Uterus (tissue), 4 donors: Measurements from ENCODE around the gene PTPRN2. TPM values are rescaled to one million over a fixed set of nuclear protein-coding genes. Genes with fewer than 3 reads are reported as not detected.

Experiments used
- DNase-seq, 2 donors: peaks; one replicate each; pipeline ENCODE4 v3.0.0-alpha.2; 2019 to 2020
- H3K27ac ChIP-seq, 2 donors: fragments of 200-600 bp; sonication (generic); 1 replicate in 1 of 2; 2 replicates in 1 of 2; pipeline ENCODE4 v1.5.1; 2016 to 2018
- H3K27me3 ChIP-seq, 2 donors: fragments of 200-600 bp; sonication (generic); one replicate each; pipeline ENCODE4 v1.5.1; 2018 to 2019; ENCODE audit warnings: control low read depth in 1 of 2
- H3K36me3 ChIP-seq, 2 donors: fragments of 200-600 bp; sonication (generic); one replicate each; pipeline ENCODE4 v1.5.1; 2019; ENCODE audit warnings: control low read depth in 1 of 2
- H3K4me1 ChIP-seq, 2 donors: fragments of 200-600 bp; sonication (generic); one replicate each; pipeline ENCODE4 v1.5.1; 2018 to 2019; ENCODE audit warnings: control low read depth in 1 of 2
- H3K4me3 ChIP-seq, 2 donors: fragments of 200-600 bp; sonication (generic); 1 replicate in 1 of 2; 2 replicates in 1 of 2; pipeline ENCODE4 v1.5.1; 2018 to 2019; ENCODE audit warnings: mild to moderate bottlenecking in 1 of 2
- H3K9me3 ChIP-seq, 2 donors: fragments of 200-600 bp; sonication (generic); one replicate each; pipeline ENCODE4 v1.5.1; 2019; ENCODE audit warnings: control low read depth in 1 of 2
- CTCF ChIP-seq, 4 experiments: fragments of 200-600 bp in 2 of 4; fragments of 450-650 bp in 2 of 4; sonication (generic) in 2 of 4; IDR thresholded peaks; one replicate each; pipeline ENCODE4 v1.5.1; 2016 to 2019; ENCODE audit warnings: antibody characterized with exemption in 4 of 4, mild to moderate bottlenecking in 2 of 4, moderate library complexity in 1 of 4
- POLR2A ChIP-seq, 2 donors: fragments of 450-650 bp; IDR thresholded peaks; one replicate each; pipeline ENCODE4 v1.6.1; 2016; ENCODE audit warnings: antibody characterized with exemption in 2 of 2, mild to moderate bottlenecking in 1 of 2, moderate library complexity in 1 of 2
- intact Hi-C: fragments of 100-400 bp; cut with DNase I; formaldehyde crosslinking; loops from one replicate; pipeline ENCODE4 v1.15.1; 2023; ENCODE audit warnings: low total_unique reads
- total RNA-seq, 4 donors: library from RNA; depleted of rRNA in 3 of 4; stranded (reverse); fragments of >200 nt in 3 of 4; gene quantifications; one replicate each; pipeline versions ENCODE4 v1.1.0 to v1.2.4, GENCODE V29; 2014 to 2023
- donor health status: DM: yes; HTN: yes; CAD: no.

Gene PTPRN2
- total RNA-seq, 4 donors from 2014 or later: 1.2 to 5.2 (median 2.3) TPM

- intact Hi-C loops: no loop called here
- no peaks in the 10 kb centered on the region for H3K4me1 ChIP-seq
- H3K27ac ChIP-seq: no peak overlapping the region
- no peak for TF ChIP-seq POLR2A (IDR thresholded peaks at IDR 0.05)
- TF ChIP-seq CTCF (IDR thresholded peaks at IDR 0.05): no peak
- no peaks in the 10 kb centered on the region for H3K36me3 ChIP-seq
- H3K27me3 ChIP-seq: no peaks in the 10 kb centered on the region
- H3K4me3 ChIP-seq: no peak overlapping the region
- no peak for DNase-seq
- H3K9me3 ChIP-seq: no peaks in the 10 kb centered on the region
Observed at GRCh38 chr7:157822688-157823031, 765.0 kb downstream of the PTPRN2 start.

- no peak overlapping the region for H3K4me3 ChIP-seq
- H3K27ac ChIP-seq: no peak overlapping the region
- intact Hi-C loops: no loop called here
- H3K4me1 ChIP-seq: no peaks in the 10 kb centered on the region
- H3K36me3 ChIP-seq: no peaks in the 10 kb centered on the region
- no peaks in the 10 kb centered on the region for H3K27me3 ChIP-seq
- no peak for TF ChIP-seq POLR2A (IDR thresholded peaks at IDR 0.05)
- no peak for TF ChIP-seq CTCF (IDR thresholded peaks at IDR 0.05)
- DNase-seq: no peak
- no peaks in the 10 kb centered on the region for H3K9me3 ChIP-seq
Observed at GRCh38 chr7:157821959-157822687, 765.5 kb downstream of the PTPRN2 start.

GRCh38 chr7:157820796-157821195 lies 766.8 kb downstream of the PTPRN2 start:
- no peak for TF ChIP-seq POLR2A (IDR thresholded peaks at IDR 0.05)
- TF ChIP-seq CTCF (IDR thresholded peaks at IDR 0.05): no peak
- Histone ChIP-seq H3K27ac (no peak overlapping the region), H3K4me3 (no peak overlapping the region), H3K36me3 (no peaks in the 10 kb centered on the region), H3K9me3 (no peaks in the 10 kb centered on the region), H3K27me3 (no peaks in the 10 kb centered on the region), H3K4me1 (no peaks in the 10 kb centered on the region)
- DNase-seq: no peak
- intact Hi-C loops: no loop called here

- intact Hi-C loops: no loop called here
- Histone ChIP-seq H3K4me1 (no peaks in the 10 kb centered on the region), H3K36me3 (no peaks in the 10 kb centered on the region), H3K27me3 (no peaks in the 10 kb centered on the region), H3K4me3 (no peak overlapping the region), H3K9me3 (no peaks in the 10 kb centered on the region), H3K27ac (no peak overlapping the region)
- no peak for DNase-seq
- TF ChIP-seq CTCF (IDR thresholded peaks at IDR 0.05) (no peak), POLR2A (IDR thresholded peaks at IDR 0.05) (no peak)
Observed at GRCh38 chr7:157819455-157819807, 768.2 kb downstream of the PTPRN2 start.

GRCh38 chr7:157818701-157819454 lies 768.7 kb downstream of the PTPRN2 start:
- intact Hi-C loops: no loop called here
- Histone ChIP-seq H3K4me3 (no peak overlapping the region), H3K9me3 (no peaks in the 10 kb centered on the region), H3K4me1 (no peaks in the 10 kb centered on the region), H3K36me3 (no peaks in the 10 kb centered on the region), H3K27ac (no peak overlapping the region), H3K27me3 (no peaks in the 10 kb centered on the region)
- TF ChIP-seq POLR2A (IDR thresholded peaks at IDR 0.05) (no peak), CTCF (IDR thresholded peaks at IDR 0.05) (no peak)
- no peak for DNase-seq
